SH-SY5Y (cell line): ENCODE data around the gene TCL1A.
A peak's percentile ranks its signal among the peaks of the same experiment; 100 is the strongest.

Source experiments
- GATA2 ChIP-seq: IDR thresholded peaks from 2 replicates; pipeline ENCODE4 v1.6.1; 2011; ENCODE audit warnings: mild to moderate bottlenecking, low read depth, low read length
- GATA3 ChIP-seq: IDR thresholded peaks from 2 replicates; pipeline ENCODE4 v1.6.1; 2011; ENCODE audit warnings: low read depth, mild to moderate bottlenecking, low read length, moderate library complexity

GRCh38 chr14:95741038-95741490 is 27.1 kb upstream of the TCL1A start:
- TF ChIP-seq GATA2 (peak; percentile 12; the same call in 1 of the 2 replicates), GATA3 (no peak)
